Anterior cingulate cortex (tissue), 58 donors: Measurements from ENCODE around the gene APEH.
"Not testable (repeated sequence)": the region's sequence is repeated elsewhere in the genome, so short reads cannot be mapped to it uniquely, and the experiment has no call there.

Source experiments
- DNase-seq, 58 donors: peaks; one replicate each; lab custom pipeline; 2025; lab: John Stamatoyannopoulos, UW

The APEH gene

DNA sequence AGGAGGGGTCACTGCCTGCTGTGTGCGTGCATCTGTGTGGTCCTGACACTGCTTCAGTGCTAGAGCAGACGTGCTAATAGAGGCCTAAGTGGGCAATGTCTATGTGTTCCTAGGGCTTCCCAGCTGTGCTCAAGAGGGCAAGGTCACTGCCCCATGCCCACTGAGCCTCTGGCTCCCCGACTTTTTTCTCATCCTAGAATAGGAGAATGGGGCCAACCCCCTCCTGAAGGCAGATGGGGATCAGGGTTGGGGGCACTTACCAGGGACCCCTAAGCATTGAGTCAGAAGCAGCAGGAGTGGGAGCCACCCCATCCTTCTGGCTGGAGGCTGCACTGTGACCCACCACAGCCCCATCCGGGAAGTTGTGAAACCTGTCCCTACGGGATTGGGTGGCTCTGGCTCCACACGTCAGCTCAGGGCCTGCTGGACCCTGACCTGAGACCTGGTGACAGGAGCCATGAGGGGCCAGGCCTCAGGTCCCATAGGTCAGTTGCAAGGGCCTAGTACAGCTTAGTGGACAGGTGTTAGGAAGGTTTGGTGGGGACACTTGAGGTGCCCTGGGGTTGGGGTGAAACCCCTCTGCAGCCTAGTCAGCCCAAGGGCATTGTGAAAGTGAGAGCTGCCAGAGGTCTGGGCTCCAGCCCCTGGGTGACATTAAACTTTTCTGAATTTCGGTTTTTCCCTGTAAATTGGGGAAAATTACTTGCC lies 14.3 kb downstream of the APEH start:
- not testable (repeated sequence) for DNase-seq

- DNase-seq, result no peak
Measured at GRCh38 chr3:49689046-49689907, 15.1 kb downstream of the APEH start, which contains the start of the genes MST1 and RNF123. Gene MST1 (minus strand): TSS chr3:49689474. CDS start chr3:49688691, 783 bp downstream. Gene RNF123 (plus strand): TSS chr3:49689557. CDS start chr3:49691166, 1,609 bp downstream.

DNA sequence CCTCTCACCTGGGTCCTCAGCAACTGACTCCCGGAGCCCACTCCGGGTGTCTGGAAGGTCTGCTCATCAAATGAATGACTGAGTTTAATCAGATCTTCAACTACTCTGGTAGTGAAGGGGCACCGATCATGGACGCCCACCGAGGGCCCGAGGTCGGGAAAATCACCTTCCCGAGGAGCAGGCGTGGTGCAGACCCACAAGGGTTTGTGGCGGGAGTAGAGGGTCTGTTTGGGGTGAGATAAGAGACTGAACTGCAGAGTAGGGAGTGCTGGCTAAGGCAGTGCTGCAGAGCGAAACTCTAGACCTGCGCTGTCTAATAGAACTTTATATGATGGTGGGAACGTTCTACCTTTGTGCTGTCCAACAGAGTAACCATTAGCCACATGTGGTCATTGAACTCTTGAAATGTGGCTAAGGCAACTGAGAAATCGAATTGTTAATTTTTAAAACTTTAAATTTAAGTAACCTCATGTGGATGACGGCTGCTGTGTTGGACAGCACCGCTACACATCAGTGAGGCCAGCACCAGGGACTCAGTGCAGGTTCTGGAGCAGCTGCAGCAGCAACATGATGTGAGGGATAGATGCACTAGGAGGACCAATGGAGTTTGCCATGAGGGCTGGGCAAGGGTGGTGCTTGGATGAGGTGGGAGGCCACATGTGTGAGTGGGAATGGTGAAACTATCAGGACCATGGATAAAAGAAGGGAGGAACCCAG lies 15.9 kb downstream of the APEH start:
- DNase-seq, result not testable (repeated sequence)

GRCh38 chr3:49690856-49691255 lies 16.7 kb downstream of the APEH start:
- not testable (repeated sequence) for DNase-seq

GRCh38 chr3:49691481-49691880 lies 17.3 kb downstream of the APEH start:
- not testable (repeated sequence) for DNase-seq

DNA sequence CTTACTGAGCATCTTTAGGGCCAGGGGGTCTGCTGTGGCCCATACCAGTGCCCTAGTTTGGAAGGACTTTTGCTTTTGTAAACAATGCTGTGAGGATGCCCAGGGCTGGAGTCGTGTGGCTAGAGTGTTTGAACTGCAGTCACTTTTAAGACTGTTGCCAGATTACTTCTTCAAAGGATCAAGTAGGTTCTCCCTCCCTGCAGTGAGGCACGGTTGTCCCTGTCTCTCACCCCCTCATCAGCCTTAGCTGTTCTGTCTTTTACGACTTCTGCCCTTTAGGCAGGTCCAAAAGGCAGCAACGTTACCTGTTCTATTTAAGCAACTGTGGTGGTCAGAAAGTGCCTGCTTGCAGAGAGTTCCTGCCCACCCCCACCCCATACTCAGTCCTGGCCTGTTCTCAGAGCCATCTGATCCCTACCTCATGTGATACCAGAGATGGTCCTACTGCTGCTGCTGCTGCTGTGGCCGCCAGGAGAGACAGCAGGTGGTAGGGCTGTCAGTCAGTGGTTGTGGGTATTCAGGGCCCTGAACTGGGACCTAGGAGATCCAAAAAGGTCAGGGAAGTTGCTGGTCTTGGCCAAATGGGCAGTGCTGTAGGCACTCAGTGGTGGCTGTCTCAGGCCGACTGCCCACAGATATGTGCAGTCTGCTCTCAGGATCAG lies 20.4 kb downstream of the APEH start:
- DNase-seq, result not testable (repeated sequence)

DNA sequence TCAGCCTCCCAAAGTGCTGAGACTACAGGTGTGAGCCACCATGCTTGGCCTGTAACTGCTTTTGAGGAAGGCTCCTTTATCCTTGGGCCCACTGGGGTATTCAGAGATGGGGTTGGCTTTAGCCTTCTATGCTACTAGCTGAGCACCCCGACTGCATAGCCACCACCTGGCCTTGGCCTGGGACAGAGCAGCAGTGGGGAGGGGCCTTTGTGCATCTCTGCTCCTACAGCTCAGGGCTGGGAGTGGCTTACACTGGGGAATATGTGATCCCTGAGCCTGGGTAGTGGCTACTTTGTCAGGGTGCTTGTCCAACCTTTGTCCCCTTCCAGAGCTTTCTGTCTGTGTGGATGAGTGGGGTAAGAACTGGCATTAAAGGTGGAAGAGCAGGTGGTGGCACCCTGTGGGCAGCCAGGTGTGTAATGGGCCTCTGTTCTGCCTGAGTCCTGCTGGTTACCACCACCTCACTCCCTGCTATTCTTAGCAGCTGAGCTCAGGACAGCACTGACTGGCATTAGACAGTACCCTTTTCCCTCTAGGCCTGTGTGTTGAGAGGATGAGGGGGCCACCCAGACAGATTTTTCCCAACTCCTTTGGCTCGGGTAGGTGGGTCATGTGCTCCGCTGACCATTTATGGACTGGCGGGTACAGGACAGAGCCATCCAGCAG lies 21.3 kb downstream of the APEH start:
- DNase-seq, result not testable (repeated sequence)

DNA sequence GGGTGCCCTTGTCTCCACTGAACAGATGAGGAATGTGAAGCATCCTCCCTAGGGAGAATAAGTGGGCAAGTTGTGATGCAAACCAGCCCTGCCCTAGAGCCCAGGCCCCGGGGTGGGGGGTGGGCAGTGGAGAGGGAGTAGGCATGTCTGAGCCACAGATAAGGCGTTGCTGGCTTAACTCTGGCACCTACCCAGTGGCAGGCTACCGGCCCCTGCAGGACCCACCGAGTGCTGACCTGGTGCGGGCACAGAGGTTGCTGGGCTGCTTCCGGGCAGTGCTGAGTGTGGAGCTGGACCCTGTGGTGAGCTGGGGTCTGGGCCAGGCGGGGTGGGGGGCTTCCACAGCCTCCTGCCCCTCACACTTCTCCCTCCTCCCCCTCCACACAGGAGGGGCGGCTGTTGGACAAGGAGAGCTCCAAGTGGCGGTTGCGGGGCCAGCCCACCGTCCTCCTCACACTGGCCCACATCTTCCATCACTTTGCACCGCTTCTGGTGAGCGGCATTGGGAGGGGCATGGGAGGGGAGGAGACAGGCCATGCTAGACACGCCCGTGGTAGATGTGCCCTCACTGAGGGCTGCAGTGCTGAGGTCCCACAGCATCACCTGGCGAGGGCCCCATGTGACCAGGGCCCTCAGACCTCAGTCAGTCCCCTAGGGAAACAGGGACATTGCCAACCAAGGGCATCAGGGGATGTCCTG lies 25.3 kb downstream of the APEH start:
- DNase-seq, result no peak

DNA sequence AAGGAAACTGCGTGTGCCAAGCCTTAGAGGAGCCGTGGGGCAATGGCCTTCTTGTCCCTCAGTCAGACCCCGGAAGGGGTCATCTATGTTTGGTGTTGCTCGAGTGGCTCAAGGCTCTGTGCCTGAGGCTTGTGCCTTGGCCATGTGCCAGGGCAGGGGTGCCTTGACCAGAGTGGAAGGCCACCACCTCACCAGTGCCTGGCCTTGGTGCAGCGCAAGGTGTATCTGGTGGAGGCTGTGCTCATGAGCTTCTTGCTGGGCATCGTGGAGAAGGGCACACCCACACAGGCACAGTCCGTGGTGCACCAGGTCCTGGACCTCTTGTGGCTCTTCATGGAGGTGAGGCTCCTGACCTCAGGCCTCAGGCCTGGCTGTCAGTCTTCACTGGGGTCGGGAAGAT lies 25.9 kb downstream of the APEH start:
- DNase-seq, result no peak

DNA sequence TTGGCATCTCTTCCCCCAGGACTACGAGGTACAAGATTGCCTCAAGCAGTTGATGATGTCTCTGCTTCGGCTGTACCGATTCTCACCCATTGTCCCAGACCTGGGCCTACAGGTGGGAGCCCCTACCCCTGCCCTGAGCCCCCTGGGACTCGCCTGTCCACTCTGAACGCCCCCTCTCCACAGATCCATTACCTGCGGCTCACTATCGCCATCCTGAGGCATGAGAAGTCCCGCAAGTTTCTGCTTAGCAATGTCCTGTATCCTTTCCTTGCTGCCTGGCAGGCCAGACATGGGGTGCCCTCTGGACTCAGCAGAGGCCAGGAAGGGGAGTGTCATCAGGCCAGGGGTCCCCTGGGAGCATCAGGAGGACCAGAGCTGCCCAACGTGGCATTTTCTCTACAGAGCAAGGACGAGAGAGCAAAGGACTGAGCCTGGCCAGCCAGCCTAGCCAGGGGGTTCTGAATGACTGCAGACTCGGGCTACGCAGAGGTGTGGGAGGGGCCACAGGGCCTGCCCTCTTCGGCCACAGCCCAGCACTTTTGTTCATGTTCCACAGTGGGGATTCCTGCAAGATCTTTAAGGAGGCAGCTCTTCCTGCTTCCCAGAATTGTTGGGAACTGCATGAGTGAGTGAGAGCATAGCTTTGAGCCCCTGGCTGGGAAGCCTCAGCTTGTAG lies 26.4 kb downstream of the APEH start:
- DNase-seq, result no peak

- no peak for DNase-seq
Measured at GRCh38 chr3:49701388-49702077, 27.4 kb downstream of the APEH start.

DNA sequence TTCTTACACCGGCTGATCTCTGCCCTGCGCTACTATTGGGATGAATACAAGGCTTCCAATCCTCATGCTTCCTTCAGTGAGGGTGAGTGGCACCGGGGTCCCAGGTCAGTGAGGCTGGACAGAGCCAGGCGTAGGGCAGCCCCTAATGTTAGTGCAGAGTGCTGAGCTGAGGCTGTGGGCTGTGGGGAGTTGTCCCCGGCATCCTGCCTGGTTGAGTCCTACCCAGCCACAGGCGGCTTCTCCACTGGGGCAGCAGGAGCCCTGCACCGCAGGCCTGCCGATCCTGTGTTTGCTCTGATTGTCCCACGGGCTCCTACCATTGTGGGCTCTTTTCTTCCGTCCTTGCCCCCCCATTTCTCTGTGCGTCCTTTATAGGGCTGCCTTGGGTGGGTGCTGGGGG lies 28.5 kb downstream of the APEH start:
- no peak for DNase-seq

DNA sequence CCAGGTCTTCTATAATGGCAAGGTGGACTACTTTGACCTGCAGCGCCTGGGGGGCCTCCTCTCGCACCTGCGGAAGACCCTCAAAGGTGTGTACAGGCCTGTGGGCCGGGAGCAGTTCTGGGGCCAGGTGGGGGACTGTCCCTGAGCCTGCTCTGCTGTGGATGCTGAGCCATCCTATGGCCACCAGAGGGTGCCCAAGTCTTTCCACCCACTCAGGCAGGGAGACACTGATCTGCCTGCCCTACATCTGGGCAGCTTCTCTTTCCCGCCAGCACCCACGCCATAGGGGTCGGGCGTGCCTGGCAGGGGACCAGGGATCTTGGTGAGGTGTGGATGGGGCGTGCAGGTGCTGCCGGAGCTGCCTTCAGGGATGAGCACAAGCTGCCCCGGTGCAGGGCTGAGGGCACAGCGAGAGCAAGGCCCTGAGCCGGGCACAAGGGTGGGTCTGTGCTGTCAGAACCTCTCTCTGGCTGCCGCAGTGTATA lies 29.3 kb downstream of the APEH start:
- peak in 39 of 58 donors; percentile 8 to 73 (median 33) for DNase-seq

GRCh38 chr3:49703956-49704355 lies 29.8 kb downstream of the APEH start:
- no peak for DNase-seq

GRCh38 chr3:49704629-49705028 lies 30.5 kb downstream of the APEH start:
- no peak for DNase-seq

DNA sequence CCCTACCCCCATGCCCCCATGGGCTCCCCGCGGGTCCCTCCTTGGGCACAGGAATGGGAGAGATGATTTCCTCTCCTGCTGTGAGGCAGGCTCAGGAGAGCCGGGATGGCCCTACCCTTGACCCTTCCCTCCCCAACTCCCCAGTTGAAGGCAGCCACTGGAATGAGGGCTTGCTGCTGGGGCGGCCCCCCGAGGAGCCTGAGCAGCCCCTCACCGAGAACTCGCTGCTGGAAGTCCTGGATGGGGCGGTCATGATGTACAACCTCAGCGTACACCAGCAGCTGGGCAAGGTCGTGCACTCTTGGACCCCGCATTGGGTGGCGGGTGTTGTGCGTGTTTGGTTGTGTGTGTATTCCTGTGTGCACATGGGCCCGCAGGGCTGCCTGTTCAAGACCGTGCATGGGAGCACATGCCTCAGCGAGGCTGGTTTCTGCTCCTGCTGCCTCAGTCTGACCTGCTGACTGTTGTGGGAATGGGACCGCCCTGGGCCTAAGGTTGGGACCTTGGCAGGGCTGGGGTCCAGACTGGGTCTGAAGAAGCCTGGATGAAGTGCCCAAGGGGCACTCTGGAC lies 31.3 kb downstream of the APEH start:
- no peak for DNase-seq

DNA sequence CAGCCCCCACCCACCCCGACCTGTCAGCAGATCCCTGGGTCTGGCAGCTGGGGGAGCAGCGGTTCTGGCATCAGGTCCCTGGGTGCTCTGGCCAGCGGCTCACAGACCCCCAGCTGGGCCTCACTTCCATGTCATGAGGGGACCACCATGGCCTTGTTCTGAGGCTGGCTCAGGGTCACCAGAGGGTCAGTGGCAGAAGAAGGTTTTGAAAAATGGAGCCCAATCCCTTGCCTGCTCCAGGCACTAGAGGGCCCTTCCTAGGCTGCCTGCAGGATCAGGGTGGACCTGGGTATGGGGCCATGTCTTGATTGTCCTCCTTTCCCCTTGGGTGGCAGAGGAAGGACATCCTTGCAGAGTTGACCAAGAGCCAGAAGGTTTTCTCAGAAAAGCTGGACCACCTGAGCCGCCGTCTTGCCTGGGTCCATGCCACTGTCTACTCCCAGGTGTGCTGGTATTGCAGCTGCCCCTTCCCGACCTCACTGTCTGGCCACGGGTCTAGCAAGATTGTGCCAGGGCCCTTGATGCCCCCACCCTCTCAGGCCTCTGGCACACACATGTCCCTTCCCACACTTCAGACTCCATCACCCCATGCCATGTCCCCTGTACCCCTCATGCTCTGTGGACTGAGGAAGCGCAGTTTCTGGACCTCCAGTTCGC lies 32.4 kb downstream of the APEH start:
- no peak for DNase-seq
